UCSD-AML1 (cell line): Measurements from ENCODE around the gene CS.
"Not testable (repeated sequence)": the region's sequence is repeated elsewhere in the genome, so short reads cannot be mapped to it uniquely, and the experiment has no call there.

ENCODE experiments used
- DNase-seq: peaks from one replicate; lab custom pipeline; 2025; ENCODE audit not compliant: unreplicated experiment; lab: John Stamatoyannopoulos, UW

Gene CS

DNA sequence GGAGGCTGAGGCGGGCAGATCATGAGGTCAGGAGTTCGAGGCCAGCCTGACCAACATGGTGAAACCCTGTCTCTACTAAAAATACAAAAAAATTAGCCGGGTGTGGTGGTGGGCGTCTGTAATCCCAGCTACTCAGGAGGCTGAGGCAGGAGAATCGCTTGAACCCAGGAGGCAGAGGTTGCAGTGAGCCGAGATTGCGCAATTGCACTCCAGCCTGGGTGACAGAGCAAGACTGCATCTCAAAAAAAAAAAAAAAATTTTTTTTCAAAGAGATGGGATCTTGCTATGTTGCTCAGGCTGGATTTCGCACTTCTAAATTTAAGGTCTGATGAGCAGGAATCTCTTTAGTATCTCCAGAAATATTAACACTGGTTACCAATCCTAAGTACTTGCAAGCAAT is 21.5 kb upstream of the CS start:
- not testable (repeated sequence) for DNase-seq

DNA sequence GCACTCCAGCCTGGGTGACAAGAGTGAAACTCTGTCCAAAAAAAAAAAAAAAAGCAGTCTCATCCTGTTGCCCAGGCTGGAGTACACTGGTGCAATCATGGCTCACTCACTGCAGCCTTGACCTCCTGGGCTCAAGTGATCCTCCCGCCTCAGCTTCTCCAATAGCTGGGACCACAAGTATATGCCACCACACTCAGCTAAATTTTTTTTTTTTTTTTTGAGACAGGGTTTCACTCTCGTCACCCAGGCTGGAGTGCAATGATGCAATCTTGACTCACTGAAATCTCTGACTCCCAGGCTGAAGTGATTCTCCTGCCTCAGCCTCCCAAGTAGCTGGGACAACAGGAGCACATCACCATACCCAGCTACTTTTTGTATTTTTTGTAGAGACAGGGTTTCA is 20.9 kb upstream of the CS start:
- DNase-seq = no peak

DNA sequence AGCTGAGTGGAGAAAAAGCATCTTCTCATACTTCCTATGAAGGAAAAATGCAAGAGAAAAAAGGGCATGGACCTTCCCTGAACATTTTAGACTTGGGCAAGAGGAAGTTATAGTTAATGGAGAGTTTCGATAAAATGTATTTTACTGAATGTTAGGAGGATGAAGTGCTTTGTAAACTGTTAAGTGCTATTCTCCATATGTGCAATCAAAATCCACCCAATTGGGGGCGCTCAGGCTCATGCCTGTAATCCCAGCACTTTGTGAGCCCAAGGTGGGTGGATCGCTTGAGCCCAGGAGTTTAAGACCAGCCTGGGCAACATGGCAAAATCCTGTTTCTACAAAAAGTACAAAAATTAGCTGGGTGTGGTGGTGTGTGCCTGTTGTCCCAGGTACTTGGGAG is 17.5 kb upstream of the CS start:
- DNase-seq = no peak

DNA sequence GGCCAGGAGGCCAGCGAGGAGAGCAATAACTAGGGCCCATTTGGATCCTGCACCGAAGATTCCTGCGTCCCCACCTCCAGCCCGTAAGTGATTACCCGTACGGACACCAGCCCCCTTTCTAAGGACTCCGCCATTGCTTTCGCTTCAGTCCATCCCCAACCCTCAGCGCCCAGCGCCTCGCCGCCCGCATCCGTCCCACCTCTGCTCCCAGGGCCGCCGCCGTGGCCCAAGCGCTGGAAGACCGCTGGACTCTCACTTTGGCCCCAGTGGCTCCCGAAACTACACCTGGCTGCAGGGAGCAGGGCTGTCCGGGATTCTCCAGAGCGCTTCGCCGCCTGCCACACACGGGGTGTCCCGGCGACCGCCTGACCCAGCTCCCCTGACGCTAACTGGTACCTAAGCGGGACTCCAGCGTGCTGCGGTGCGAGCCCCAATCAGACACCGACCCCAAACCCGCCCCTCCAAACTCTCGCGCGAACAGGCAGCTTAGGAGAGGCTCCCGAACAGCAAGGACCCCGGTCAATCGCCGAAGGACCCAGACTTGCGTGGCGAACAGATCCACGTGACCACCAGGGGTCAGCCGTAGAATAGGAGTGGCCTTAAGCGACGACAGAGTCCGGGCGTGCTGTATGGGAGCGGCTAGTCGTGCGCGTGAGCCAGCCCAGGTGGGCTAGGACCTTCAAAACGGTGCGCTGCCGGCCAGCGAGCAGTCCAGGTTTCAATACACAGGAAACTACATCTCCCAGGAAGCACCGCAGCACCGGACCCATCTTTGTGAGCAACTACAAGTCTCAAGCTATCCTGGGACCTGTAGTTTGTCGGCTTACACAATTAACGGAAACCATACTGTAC is 15.7 kb upstream of the CS start, which contains the start of gene CNPY2:
Gene CNPY2 (minus strand): TSS at position 367 of the 852 bp plus-strand sequence. CDS start 771 bp downstream, outside the sequence.
- peak; percentile 93 for DNase-seq

DNA sequence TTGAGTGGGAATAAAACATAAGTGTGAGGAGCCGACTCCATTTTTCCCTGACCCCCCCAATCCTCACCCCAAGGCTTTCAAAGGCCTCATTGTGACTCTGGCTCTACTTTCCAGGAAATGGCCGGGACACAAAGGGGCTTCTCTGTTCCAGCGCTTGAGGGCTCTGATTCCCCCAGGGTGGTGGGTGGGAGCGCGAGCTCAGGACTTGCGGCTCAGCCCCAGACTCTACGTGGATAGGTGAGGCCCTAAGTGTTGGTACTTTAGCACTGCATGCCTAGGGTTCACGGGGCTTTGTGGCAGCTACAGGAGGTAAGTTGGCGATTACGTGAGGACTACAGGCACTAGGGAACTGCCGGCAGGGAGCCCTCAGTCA is 15.1 kb upstream of the CS start:
- peak; percentile 55 for DNase-seq

DNA sequence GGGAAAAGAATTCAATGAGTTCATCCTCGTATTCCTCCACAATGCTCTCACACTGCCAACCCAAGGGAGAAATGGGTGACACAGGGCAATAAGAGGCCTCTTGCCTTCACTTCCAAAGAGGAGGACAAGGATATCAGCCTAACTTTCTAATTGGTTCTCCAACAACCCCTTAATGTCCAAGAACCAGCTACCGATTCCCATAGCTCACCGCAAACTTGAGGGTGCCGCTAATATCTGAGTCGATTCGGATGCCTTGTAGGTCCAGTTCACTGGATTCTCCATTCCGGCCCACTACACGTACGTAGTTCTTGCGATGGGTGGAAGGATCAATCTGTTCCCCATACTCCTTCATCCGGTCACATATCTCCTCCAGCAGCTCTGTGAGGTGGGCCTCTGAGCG is 10.9 kb upstream of the CS start:
- DNase-seq = no peak

DNA sequence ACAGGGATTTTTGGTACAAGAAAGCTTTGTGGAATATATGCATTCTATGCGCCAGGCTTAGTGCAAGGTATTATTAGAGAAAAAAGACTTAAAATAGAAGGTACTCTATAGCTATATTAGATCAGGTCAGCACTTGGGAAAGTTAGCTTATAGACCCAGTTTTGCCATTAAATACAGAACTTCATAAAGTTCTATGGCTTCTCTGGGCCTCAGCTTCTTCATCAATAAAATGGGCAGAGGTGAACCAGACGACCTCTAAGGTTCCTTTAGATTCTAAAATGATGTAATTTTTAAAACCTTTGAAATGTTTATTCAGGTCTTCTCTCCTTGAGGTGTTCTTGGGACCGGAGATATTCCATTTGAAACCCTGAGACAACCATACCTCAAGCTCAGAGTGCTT is 8.6 kb upstream of the CS start:
- no peak for DNase-seq

DNA sequence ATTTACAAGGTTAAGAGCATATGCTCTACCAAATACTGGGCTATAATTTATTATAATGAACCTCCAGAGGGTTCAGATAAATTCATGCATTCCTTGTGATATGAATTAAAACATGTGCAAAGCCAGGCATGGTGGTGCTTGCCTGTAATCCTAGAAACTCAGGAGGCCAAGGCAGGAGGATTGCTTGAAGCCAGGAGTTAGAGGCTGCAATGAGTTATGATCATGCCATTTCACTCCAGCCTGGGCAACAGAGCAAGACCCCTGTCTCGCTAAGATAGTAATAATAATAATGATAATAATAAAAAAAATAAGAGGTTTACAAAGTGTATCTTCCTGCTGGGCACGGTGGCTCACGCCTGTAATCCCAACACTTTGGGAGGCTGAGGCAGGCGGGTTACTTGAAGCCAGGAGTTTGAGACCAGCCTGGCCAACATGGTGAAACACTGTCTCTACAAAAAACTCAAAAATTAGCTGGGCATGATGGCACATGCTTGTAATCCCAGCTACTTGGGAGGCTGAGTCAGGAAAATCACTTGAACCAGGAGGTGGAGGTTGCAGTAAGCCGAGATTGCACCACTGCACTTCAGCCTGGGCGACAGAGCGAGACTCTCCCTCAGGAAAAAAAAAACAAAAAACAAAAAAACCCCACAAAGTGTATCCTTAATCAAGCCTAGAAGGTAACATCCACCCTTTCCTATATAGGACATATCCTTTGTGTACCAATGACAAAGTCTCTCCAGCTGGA is 7.3 kb upstream of the CS start:
- DNase-seq = no peak

DNA sequence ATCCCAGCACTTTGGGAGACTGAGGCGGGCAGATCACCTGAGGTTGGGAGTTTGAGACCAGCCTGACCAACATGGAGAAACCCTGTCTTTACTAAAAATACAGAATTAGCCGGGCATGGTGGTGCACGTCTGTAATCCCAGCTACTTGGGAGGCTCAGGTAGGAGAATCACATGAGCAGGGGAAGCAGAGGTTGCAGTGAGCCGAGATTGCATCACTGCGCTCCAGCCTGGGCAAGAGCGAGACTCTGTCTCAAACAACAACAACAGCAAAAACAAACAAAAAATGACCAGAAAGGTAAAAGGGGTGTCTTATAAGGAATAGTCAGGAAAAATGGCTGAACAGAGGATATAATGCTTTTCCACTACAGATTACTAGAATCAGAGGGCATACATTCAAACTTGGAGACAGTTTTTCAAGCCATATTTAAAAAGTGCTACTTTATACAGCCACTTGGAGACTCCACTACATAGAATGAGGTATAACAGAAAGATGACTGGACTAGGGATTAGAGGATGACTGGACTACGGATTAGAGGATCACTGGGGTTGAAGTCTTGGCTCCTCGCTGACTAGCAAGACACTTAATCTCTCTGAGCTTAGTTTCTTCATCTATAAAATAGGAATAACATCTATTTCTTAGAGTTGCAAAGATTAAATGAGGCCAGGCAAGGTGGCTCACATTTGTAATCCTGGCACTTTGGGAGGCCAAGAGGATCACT is 4.9 kb upstream of the CS start:
- no peak for DNase-seq

DNA sequence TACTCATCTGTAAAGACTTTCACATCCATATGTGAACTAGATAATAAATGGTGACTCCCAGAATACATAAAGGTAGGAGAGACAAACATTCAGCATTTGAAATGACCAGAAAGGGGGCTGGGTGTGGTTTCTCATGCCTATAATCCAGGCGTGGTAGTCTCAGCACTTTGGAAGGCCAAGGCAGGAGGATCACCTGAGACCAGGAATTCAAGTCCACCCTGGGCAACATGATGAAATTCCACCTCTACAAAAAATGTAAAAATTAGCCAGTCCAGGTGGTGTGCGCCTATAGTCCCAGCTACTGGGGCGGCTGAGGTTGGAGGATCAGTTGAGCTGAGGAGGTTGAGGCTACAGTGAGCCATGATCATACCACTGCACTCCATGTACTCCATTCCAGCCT is 4.1 kb upstream of the CS start:
- no peak for DNase-seq

DNA sequence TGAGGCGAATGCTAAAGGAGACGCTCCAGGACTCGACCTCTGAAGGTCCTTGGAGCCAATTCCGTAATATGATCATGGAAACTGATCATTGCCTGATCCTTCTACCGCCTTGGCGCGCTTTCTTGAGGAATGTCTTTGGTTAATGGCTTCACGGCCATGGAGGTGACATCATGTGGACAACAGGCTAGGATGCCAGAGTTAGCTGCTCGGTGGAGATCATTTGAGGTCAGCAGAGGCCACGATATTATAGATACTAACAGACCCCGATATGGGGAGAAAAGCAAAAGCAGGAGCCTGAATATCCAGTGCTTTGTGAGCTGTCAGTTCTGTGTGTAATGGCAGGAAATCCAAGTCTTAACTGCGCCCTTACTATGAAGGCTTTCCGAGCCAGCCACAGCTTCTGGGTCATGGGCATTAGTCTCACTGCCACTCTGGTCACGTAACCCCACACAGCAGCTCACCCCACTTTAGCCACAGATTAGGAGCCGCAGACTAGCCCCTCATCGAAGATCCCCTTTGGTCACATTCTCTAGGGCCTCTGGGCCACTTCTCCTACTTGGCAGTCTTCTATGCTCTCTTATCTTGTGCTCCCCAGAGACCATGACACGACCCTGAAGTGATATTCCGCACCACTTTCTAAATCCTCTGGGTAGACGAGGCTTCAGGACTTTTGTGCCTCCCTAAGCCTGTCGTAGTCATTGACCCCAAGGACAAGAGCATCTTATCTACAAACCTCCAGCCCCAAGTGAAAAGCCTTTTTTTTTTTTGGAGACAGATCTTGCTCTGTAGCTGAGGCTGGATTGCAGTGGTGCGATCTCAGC is 724 bp upstream of the CS start:
- DNase-seq = no peak

DNA sequence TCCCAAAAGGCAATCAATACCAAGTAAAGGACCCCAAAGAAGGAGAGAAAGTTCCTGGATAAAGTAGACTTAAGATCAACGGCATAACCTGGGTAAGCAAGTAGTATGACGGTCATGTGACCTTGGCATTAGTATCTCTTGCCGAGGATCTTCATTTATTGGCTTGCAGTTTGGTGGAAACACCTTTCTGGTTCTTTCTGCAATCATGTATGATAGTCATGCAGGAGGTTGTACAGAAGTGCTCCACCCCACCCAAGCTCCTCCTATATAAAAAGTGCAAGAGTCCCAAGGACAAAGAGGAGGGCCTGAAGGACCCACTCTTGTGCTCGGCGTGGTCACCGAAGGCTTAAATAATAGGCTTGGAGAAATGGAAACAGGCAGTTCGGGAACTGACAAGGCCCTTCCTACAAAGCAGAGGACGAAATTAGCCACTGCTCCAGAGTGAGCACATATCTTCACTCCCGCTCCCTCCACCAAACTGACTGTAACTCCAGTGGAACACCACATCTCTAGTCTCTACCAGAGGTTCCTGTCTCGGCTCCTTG is 750 bp downstream of the CS start:
- DNase-seq = no peak

DNA sequence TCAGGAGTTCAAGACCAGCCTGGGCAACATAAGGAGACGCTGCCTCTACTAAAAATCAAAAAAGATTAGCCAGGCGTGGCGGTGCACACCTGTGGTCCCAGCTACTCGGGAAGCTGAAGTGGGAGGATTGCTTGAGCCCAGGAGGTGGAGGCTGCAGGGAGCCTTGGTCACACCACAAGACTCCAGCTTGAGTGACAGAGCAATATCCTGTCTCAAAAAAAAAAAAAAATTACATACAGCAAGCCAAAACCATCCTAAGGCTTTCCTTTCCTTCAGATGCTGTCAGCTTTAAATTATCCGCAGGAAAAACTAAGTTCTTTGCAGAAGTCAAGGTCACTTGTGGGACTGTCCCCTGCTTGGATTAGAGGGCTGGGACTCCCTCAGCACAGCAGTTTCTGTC is 1.3 kb downstream of the CS start:
- no peak for DNase-seq

DNA sequence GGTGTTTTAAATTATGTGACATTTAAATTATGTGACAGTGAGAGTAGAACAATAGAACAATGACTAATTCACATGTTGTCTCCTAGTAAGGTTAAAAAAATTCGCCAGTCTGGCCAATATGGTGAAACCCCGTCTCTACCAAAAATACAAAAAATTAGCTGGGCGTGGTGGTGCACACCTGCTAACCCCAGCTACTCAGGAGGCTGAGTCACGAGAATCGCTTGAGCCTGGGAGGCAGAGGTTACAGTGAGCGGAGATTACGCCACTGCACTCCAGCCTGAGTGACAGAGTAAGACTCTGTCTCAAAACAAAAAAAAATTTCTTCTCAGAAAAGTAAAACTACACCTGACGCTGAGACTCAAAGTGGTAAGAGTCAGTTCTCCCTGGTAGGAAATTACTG is 2.7 kb downstream of the CS start:
- DNase-seq = no peak

DNA sequence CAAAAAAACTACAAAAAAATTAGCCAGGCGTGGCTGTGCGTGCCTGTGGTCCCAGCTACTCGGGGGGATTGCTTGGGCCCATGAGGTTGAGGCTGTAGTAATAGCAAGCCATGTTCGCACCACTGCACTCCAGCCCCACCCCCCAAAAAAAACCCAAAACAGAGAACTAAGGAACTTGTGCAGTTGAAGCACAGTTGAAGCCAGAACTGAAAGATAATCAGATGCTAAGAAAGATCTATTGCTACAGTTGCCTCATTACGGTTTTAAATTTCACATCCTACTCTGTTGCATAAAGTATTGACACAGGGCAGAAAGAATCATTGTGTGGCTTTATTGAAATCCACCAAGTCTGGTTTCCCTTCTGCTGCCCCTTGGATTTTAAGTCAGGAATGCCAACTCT is 3.8 kb downstream of the CS start:
- no peak for DNase-seq

DNA sequence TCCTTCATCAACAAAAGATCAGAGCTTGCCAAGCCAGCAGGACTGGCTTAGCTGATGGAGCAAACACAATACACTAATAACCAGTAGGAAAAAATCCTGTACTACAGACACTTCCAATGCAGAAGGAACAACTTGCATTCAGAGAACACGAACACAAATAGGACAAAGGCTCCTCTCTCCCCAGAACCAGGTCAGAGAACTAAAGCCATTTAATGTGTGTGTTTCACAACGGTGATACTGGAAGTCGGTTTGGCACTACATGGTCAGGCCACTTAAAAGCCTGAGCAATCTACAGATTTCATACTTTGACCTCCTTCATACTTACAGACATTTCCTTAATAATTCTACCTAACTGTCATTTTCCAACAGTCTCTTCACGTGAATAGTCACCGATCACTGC is 6.3 kb downstream of the CS start:
- no peak for DNase-seq

DNA sequence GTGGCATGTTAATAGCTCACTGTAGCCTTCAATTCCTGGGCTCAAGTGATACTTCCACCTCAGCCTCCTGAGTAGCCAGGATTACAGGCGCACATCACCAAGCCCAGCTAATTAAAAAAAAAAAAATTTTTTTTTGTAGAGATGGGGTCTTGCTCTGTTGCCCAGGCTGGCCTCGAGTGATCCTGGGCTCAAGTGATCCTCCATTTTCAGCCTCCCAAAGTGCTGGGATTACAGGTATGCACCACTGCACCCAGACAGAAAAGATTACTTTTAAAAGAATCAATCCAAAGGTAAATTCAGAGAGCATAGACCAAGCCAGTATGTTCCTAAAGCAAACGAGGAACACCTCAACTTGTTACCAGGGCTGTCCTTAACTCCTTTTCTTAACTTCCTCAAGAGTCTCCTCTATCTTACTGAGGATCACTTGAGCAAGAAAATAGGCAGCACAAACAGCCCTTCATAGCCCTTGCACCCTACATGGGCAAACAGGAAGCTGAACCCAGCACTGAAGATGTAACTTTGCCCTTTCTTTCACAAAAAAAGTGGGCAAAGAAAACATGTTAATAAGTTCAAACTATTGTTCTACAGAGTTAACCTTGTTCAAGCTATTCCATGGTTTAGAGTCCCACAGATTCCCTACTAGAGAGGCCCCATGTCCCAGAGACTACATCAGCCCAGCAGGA is 11.3 kb downstream of the CS start:
- DNase-seq = no peak

DNA sequence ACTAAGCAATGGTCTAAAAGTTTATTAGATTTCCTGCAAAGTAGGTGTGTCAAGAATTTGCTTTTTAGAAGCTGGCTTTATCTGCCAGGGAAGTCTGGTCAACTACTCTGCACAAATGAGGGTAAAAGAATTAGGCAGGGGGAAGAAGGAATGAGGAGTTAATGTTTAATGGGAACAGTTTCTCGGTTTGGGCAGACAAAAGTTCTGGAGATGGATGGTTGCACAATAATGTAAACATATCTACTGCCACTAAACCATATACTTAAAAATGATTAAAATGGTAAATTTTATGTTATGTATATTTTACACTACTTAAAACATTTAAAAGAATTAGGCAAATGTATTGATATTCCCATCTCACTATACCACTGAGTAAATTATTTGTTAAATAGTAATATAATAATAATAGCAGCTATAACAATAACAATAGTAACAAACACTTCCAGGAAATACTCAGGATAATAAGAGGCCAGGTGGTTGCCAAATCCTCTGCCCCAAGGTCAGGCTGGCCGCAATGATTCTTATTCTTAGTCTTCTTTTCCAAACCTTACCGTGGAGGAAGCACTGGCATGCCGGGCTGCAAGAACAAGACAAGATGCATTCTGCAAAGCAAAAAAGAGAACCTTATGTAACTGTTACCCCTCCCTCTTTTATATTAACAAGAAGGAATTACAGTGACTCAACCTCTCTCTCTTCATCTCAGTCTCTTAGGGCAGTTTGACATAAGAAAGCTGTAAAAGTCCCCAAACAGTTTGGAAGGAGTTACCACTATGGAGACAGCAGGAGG is 13.9 kb downstream of the CS start:
- DNase-seq = no peak

DNA sequence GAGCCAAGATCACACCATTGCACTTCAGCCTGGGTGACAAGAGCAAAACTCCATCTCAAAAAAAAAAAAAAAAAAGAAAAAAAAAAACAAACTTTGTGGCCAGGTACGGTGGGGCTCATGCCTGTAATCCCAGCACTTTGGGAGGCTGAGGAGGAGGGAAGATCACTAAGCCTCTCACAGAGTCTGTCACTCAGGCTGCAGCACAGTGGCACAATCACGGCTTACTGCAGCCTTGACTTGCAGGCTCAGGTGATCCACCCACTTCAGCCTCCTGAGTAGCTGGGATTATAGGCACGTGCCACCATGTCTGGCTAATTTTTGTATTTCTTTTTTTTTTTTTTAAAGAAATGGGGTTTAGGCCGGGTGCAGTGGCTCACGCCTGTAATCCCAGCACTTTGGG is 15.9 kb downstream of the CS start:
- DNase-seq = not testable (repeated sequence)
